SK-N-SH (cell line): ENCODE results near the gene NSUN7. TPM values are rescaled to one million over a fixed set of nuclear protein-coding genes. Genes with fewer than 3 reads are reported as not detected.

ENCODE experiments used
- CTCF ChIA-PET: fragments of 300-600, 350-600 bp; formaldehyde crosslinking; extraction: SDS; loops from one replicate; lab custom pipeline; 2021; lab: Yijun Ruan, JAX
- POLR2A ChIA-PET: fragments of 350-600 bp; sonication (Branson Sonifier 250); formaldehyde crosslinking; extraction: SDS; loops from one replicate; lab custom pipeline; 2020; ENCODE audit warnings: antibody characterized with exemption, inconsistent platforms; lab: Yijun Ruan, JAX
- DNase-seq: peaks from one replicate; pipeline ENCODE4 v3.0.0; 2012
- H2AFZ ChIP-seq: fragments of 200-600 bp; sonication (generic); 2 replicates; pipeline ENCODE4 v1.8.1; 2016; ENCODE audit warnings: antibody characterized with exemption, mild to moderate bottlenecking, low read depth
- H3F3A ChIP-seq: fragments of 200-600 bp; sonication (generic); replicated peaks from 2 replicates; pipeline ENCODE3; 2016; ENCODE audit warnings: antibody characterized with exemption, mild to moderate bottlenecking; ENCODE audit not compliant: insufficient read depth
- H3K27ac ChIP-seq, 2 experiments: fragments of 200-500 bp in 1 of 2; fragments of 200-600 bp in 1 of 2; sonication (Bioruptor generic) in 1 of 2; sonication (generic), shearing (Covaris generic) in 1 of 2; 2 replicates each; pipeline versions ENCODE4 v1.5.1 to v1.6.1; 2014 to 2016; ENCODE audit warnings: low read depth in 2 of 2, inconsistent platforms in 1 of 2, low read length in 1 of 2, mild to moderate bottlenecking in 1 of 2, mixed read lengths in 1 of 2
- H3K27me3 ChIP-seq: fragments of 200-600 bp; sonication (generic), shearing (Covaris generic); 2 replicates; pipeline ENCODE4 v1.6.1; 2016; ENCODE audit warnings: mixed run types; ENCODE audit not compliant: insufficient read depth
- H3K36me3 ChIP-seq, 2 experiments: fragments of 200-500 bp in 1 of 2; fragments of 200-600 bp in 1 of 2; sonication (Bioruptor generic) in 1 of 2; sonication (generic) in 1 of 2; replicated peaks in 1 of 2; 2 replicates each; pipeline versions ENCODE3 to v1.5.1; 2014 to 2016; ENCODE audit warnings: low read length in 1 of 2, mild to moderate bottlenecking in 1 of 2; ENCODE audit not compliant: insufficient read depth in 2 of 2, control insufficient read depth in 1 of 2
- H3K4me1 ChIP-seq, 2 experiments: fragments of 200-500 bp in 1 of 2; fragments of 200-600 bp in 1 of 2; sonication (Bioruptor generic) in 1 of 2; sonication (generic), shearing (Covaris generic) in 1 of 2; 2 replicates each; pipeline versions ENCODE4 v1.5.1 to v1.6.1; 2014 to 2016; ENCODE audit warnings: low read depth in 1 of 2, low read length in 1 of 2, mixed run types in 1 of 2; ENCODE audit not compliant: insufficient read depth in 2 of 2, control insufficient read depth in 1 of 2
- H3K4me2 ChIP-seq: fragments of 200-600 bp; sonication (generic), shearing (Covaris generic); 2 replicates; pipeline ENCODE4 v1.6.1; 2017; ENCODE audit warnings: mixed run types
- H3K4me3 ChIP-seq, 2 experiments: fragments of 200-500 bp in 1 of 2; fragments of 200-600 bp in 1 of 2; sonication (Bioruptor generic) in 1 of 2; sonication (generic), shearing (Covaris generic) in 1 of 2; 2 replicates each; pipeline versions ENCODE4 v1.5.1 to v1.8.1; 2014 to 2016; ENCODE audit warnings: low read depth in 2 of 2, inconsistent platforms in 1 of 2, low read length in 1 of 2, mild to moderate bottlenecking in 1 of 2, mixed read lengths in 1 of 2, moderate library complexity in 1 of 2
- H3K79me2 ChIP-seq: fragments of 200-600 bp; sonication (generic); 2 replicates; pipeline ENCODE4 v1.8.1; 2017; ENCODE audit warnings: mild to moderate bottlenecking; ENCODE audit not compliant: insufficient read depth
- H3K9ac ChIP-seq: fragments of 200-600 bp; sonication (generic); 2 replicates; pipeline ENCODE4 v1.6.1; 2017; ENCODE audit warnings: mixed run types
- H3K9me2 ChIP-seq: fragments of 200-600 bp; sonication (generic); 2 replicates; pipeline ENCODE4 v1.6.1; 2017; ENCODE audit warnings: mixed run types
- H3K9me3 ChIP-seq: fragments of 200-600 bp; sonication (generic); 2 replicates; pipeline ENCODE4 v1.6.1; 2017; ENCODE audit warnings: mixed run types, mild to moderate bottlenecking, moderate library complexity
- H4K20me1 ChIP-seq: fragments of 200-600 bp; sonication (generic); 2 replicates; pipeline ENCODE4 v1.6.1; 2017; ENCODE audit warnings: mild to moderate bottlenecking, mixed run types; ENCODE audit not compliant: insufficient read depth
- FOSL2 ChIP-seq: IDR thresholded peaks from 2 replicates; pipeline ENCODE4 v1.4.0; 2012; ENCODE audit warnings: low read depth, mild to moderate bottlenecking, moderate library complexity, borderline replicate concordance
- IRF3 ChIP-seq: fragments of 150-350 bp; IDR thresholded peaks from 2 replicates; pipeline ENCODE4 v1.6.1; 2016; ENCODE audit warnings: mild to moderate bottlenecking, low read depth, low read length
- JUND ChIP-seq: IDR thresholded peaks from 2 replicates; pipeline ENCODE4 v1.4.0; 2012
- MAX ChIP-seq: IDR thresholded peaks from 2 replicates; pipeline ENCODE4 v1.4.0; 2012; ENCODE audit warnings: low read depth
- MXI1 ChIP-seq: IDR thresholded peaks from 2 replicates; pipeline ENCODE4 v1.6.1; 2012; ENCODE audit warnings: mild to moderate bottlenecking, low read depth, low read length, improper control_type of control experiment
- NFIC ChIP-seq: IDR thresholded peaks from 2 replicates; pipeline ENCODE4 v1.4.0; 2012; ENCODE audit warnings: borderline replicate concordance
- PBX3 ChIP-seq: IDR thresholded peaks from 2 replicates; pipeline ENCODE4; 2012
- POLR2AphosphoS5 ChIP-seq: IDR thresholded peaks from 2 replicates; pipeline ENCODE4 v1.6.1; 2012; ENCODE audit warnings: low read depth, low read length
- RCOR1 ChIP-seq: fragments of 150-350 bp; IDR thresholded peaks from 2 replicates; pipeline ENCODE4 v1.6.1; 2017; ENCODE audit warnings: antibody characterized with exemption, low read length
- RXRA ChIP-seq: IDR thresholded peaks from 2 replicates; pipeline ENCODE4 v1.4.0; 2012; ENCODE audit warnings: low read depth, mild to moderate bottlenecking, borderline replicate concordance
- SIN3A ChIP-seq: IDR thresholded peaks from 2 replicates; pipeline ENCODE4 v1.6.1; 2012; ENCODE audit warnings: low read depth, mild to moderate bottlenecking, low read length, moderate library complexity, borderline replicate concordance
- SMC3 ChIP-seq: IDR thresholded peaks from 2 replicates; pipeline ENCODE4 v1.6.1; 2012; ENCODE audit warnings: low read depth, low read length, improper control_type of control experiment
- TAF1 ChIP-seq: IDR thresholded peaks from 2 replicates; pipeline ENCODE4 v1.6.1; 2012; ENCODE audit warnings: low read depth, mild to moderate bottlenecking, low read length, moderate library complexity, borderline replicate concordance
- USF2 ChIP-seq: fragments of 150-350 bp; IDR thresholded peaks from 2 replicates; pipeline ENCODE4 v1.6.1; 2017; ENCODE audit warnings: antibody characterized with exemption, low read length, low read depth, borderline replicate concordance
- YY1 ChIP-seq: IDR thresholded peaks from 2 replicates; pipeline ENCODE4 v1.4.0; 2012; ENCODE audit warnings: low read depth, mild to moderate bottlenecking
- ZBTB33 ChIP-seq: IDR thresholded peaks from 2 replicates; pipeline ENCODE4 v1.4.0; 2012; ENCODE audit warnings: low read depth, borderline replicate concordance
- WGBS: methylation state at CpG from one replicate; pipeline ENCODE4 v1.1.6; 2017; ENCODE audit warnings: low lambda C conversion rate; 5-methylcytosine and 5-hydroxymethylcytosine counted together
- polyA plus RNA-seq, 3 experiments: library from polyadenylated mRNA; depleted of rRNA; stranded (reverse); fragments of >200 nt; gene quantifications; 2 replicates each; pipeline ENCODE4 v1.2.3, GENCODE V29; 2012

The NSUN7 gene
- polyA plus RNA-seq, 1 of the 3 experiments (the other 2 are of a cell fraction): 0.28 TPM

GRCh38 chr4:40828661-40829060 is 78.9 kb downstream of the NSUN7 start (continued):
- TF ChIP-seq SIN3A (no peak), ZBTB33 (no peak), MXI1 (no peak), MAX (no peak)

- TF ChIP-seq TAF1 (no peak), JUND (no peak), RCOR1 (no peak), FOSL2 (no peak), USF2 (no peak), IRF3 (no peak), YY1 (no peak), SIN3A (no peak), PBX3 (no peak), SMC3 (no peak), NFIC (no peak), MXI1 (no peak), RXRA (no peak), POLR2AphosphoS5 (no peak)
- 100% methylated on average over 1 of the region's 4 CpGs for WGBS
Observed at GRCh38 chr4:40829586-40829985, 79.8 kb downstream of the NSUN7 start.

More at GRCh38 chr4:40829586-40829985, 79.8 kb downstream of the NSUN7 start:
- no peaks in the 10 kb centered on the region for H3K9me3 ChIP-seq
- H3K4me2 ChIP-seq: no peak overlapping the region
- H3K79me2 ChIP-seq: no peaks in the 10 kb centered on the region
- DNase-seq: no peak
- no peaks in the 10 kb centered on the region; a peak in 1 of 4 replicates for H3K4me1 ChIP-seq
- no peak overlapping the region for H2AFZ ChIP-seq
- no peaks in the 10 kb centered on the region for H3K9me2 ChIP-seq
- no peaks in the 10 kb centered on the region for H3K27me3 ChIP-seq
- no peak overlapping the region for H3K27ac ChIP-seq
- no peaks in the 10 kb centered on the region for H3F3A ChIP-seq
- H3K4me3 ChIP-seq: no peak overlapping the region
- no peaks in the 10 kb centered on the region for H4K20me1 ChIP-seq
- POLR2A ChIA-PET: no interaction called here
- CTCF ChIA-PET: interaction anchor here (0.9 to 3.9 kb wide), 3 partner anchors 9 to 11 kb away, joined by 3 to 22 read pairs (median 3); no protein-coding TSS in a partner anchor
- H3K36me3 ChIP-seq: peaks cover 33 to 52% of the 10 kb centered on the region in 2 experiments
- H3K9ac ChIP-seq: no peak overlapping the region
